Retina (tissue), 1 donor: ENCODE results near the gene ZNF362.
A peak's percentile ranks its signal among the peaks of the same experiment; 100 is the strongest.

ENCODE experiments used
- DNase-seq: peaks from one replicate; pipeline ENCODE4 v3.0.0-alpha.2; 2016

Gene ZNF362

DNA sequence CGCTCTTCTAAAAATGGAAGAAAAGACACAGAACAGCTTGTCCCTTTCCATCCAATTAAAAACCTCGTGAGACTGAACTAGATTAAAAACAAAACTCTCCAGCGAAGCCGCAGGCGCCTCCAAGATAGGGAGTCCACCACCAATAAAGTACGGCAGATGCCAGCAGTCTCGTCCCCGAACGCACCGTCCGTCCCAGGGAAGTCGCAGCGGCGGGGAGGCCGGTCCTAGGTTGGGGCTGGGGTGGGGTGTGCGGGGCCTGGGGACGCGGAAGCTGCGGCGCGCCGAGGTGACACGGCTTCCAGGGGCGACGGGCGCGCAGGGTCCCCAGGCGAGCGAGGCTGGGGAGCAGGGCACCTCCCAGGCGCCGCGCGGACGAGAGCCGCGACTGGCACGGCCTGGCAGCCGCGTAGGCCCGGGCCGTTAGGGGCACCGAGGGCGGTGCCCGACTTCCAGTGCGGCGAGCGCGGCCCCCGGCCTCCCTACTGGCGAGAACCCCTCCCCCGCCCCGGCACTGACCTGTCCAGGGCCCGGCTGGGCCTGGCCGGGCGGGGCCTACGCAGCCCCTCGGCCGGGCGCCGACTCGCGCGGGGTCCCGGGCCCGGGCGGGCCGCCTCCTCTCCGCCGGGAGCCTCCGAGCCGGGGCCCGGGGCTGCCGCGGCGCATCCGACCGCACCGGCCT is 92.9 kb downstream of the ZNF362 start:
- peak; percentile 44 for DNase-seq

DNA sequence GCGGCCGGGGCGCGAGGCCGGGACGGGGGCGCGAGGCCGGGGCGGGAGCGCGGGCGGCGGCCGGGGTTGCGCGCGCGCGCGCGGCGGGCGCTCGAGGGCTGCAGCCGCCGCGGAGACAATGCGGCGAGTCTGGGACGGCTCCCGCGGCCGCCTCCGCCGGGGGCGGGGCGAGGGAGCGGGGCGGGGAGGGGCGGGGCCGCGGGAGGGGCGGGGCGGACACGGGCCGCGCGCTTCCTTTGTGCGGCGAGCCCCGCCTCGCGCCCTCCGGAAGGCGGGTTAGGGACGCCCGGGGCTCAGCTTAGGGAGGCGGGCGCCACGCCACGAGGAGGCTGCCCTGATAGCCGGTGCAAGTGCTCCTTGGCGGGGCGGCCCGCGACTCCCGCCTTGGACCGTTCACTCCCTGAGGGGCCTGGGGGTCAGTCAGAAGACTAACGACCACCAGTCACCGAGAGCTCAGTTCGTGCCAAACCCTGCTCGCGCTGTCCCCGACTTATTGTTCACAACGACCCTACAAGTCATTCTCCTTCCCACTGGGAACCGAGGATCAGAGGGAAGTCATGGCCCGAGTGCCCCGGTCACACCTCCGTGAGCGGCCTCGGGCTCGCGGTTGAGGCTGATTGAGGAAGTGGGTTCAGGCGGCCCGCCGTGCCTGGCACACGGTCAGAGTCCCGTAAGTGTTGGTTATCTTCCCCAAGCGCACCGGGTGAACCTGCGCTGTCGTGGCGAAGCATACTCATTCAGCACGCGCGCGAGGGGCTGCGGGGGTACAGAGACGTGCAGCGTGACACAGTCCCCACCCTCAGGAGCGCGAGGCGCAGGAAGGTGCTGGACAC is 93.7 kb downstream of the ZNF362 start:
- peak; percentile 93 for DNase-seq
